GM08714 (cell line): ENCODE results near the gene C2CD3.

Source experiments
- H3K4me3 ChIP-seq: fragments of 200-500 bp; sonication (Bioruptor generic); 2 replicates; pipeline ENCODE4 v1.5.1; 2014; ENCODE audit warnings: mild to moderate bottlenecking, low read length, inconsistent platforms
- ZNF274 ChIP-seq: IDR thresholded peaks from 2 replicates; pipeline ENCODE4 v1.6.1; 2012; ENCODE audit warnings: mild to moderate bottlenecking, low read depth, low read length

The C2CD3 gene

DNA sequence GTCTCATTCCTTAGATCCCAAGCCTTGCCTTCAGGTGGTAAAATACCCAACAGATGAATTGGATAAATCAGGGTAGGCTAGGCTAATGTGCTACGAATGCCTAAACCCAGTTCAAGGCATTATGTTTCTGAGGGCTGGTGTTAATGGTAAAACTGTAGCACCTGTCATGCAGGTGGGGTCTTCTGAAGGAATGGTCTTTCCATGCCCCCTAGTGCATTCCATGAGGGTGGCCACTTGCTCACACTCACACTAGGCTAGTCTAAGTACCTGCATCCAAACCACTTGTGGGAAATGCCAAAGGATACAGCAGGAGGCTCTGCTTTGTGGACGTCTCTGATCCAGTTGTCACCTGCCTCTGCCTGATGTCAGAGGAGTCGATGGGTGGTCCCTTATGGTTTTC is 137.8 kb downstream of the C2CD3 start:
- H3K4me3 ChIP-seq: no peak overlapping the region
- no peak for TF ChIP-seq ZNF274

DNA sequence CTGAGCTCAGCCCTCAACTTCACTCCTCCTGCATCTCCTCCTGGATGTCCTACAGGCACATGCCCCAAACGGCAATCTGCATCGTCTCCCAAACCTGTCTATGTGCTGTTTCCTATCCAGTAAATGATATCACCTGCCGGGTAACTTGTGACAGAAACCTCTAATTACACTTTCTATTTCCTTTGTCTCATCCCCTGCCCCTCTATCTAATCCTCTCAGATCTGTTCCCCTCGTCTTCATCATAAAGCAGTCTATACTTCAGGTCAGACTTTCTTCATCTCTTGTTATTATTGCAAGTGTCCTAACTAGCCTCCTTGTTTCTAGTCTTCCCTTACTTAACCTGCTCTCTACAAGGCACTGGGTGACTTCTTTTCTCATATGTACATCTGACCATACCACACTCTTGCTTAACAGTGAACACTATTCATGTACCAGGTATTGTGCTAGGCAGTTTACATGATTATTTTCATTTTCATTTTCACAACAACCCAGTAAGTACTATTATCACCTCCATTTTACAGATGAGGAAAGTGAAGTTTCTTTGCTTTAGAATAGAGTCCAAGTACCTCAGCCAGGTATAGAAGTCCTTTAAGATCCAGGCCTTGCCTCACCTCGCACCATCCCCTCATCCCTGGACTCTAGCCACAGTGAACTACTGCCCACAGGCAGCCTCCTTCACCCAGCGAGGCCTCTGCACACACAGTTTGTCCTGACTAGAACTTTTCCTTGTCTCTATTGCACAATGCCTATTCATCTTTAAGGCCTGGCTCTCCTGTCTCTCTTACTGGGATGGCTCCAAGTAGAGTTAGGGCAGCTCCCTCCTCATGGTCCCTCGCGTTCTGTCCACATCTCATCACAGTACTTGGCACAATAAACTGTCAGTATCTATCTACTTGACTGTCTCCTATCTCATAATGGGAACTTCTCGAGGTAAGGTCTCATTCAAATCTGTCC is 139.8 kb downstream of the C2CD3 start:
- no peak overlapping the region for H3K4me3 ChIP-seq
- TF ChIP-seq ZNF274: no peak

DNA sequence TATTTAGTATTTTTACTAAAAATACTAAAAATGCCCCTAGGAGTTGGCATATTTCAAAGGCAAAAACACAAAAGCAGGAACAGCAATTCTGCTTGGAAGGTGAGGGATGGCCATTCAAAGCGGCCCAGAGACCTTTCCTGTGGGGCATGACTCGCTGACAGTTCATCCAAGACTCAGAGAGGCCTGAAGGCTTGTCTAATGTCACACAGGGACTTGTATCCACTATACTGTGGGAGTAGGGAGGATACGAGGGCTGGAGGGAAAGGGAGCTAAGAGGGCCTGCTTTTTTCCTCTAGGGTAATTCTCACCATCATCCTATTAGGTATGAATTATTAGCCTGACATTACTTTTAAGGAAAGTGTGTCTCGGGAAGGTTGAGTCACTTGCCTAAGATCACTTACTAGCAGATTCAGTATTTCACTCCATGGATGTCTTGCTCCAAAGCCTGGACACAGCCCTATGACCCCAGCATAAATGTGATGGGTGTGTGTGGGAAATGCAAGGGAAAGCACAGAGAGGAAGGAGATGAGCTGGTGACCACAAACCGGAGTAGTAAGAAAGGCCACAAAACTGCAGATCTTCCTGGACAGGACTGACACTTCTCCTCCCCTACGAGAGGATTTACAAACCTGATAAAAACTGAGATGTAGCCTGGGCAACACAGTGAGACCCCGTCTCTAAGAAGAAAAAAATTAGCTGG is 145.2 kb downstream of the C2CD3 start:
- H3K4me3 ChIP-seq: no peak overlapping the region
- TF ChIP-seq ZNF274: no peak

DNA sequence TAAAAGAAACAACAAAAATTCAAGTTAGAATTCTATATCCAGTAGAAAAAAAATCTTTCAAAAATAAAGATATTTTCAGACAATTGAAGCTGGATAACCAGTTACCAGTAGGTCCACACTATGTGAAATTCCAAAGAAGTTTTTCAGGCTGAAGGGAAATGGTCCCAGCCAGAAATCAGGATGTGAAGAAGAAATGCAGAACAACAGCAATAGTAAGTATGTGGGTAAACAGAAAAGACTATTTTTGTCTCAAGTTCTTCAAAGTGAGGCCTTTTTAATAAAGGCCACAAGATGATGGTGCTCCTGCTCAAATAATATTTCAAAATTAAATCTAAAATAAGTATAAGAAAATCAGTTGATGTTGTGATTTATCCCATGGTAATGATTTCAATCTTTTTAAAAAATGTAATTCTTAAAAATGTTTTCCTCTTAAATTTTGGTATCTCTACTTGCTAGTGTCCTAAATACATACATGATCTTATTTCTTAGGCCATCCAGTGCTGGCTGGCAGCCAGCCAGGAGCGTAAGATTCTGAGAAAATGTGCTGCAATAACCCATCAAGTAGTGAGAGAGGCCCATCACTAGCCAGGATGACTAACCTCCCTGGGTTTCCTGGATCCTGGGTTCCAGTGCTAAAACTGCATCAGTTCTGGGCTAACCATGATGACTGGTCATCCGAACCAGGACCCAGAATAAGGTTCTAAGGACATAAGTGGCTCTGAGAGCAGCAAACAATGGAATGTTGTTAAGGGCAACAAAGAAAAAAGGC is 146.4 kb downstream of the C2CD3 start:
- no peak overlapping the region for H3K4me3 ChIP-seq
- TF ChIP-seq ZNF274: no peak

DNA sequence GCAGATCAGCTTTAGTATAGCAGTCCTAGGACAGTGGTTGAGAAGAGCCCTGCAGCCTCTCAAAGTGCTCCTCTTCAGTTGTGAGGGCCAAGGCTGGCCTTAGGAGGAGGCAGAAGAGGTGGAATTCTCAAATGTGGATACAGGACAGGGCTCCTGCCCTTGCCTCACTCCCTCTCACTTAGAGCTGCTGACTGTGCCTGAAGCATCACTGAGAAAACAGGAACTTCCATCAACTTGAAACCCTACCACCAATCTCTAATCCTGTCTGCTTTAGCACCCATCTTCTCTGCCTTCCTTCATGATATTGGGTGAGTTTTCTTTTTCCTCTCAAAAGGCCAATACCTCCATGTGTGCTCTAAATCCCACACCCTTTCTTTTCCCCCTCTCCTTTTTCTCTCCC is 147.5 kb downstream of the C2CD3 start:
- H3K4me3 ChIP-seq: no peak overlapping the region
- TF ChIP-seq ZNF274: no peak

DNA sequence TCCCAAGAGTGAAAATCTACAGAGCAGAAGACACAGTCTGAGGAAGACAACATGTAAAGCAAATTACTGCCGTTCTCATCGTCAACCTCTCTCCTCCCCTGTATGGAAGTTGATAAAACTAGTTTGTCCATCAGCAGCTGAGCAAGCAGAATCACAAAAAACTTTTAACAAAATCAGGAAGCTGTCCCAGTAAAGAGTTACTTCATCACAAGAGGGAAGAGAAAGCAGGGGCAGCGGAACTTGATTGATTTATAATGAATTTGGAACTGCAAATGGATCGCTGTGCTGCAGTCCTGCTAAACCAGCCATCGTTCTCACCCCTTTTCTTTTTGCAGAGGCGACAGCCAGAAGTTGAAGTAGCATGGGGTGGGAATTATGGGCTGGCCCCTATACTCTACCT is 148.3 kb downstream of the C2CD3 start:
- no peak for TF ChIP-seq ZNF274
- H3K4me3 ChIP-seq: no peak overlapping the region

DNA sequence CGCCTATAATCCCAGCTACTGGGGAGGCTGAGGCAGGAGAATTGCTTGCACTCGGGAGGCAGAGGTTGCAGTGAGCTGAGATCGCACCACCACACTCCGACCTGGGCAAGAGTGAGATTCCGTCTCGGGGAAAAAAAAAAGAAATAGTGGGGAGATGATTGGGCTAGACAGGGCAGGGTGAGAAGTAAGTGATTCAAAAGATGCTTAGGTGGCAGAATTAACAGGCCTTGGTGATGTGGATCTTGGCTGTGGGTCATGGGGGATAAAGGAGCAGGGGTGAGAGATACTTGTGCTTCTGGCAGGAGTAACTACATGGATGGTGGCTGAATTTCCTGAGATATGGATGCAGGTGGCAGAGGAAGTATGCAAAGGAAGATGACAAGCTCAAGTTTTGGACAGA is 148.8 kb downstream of the C2CD3 start:
- TF ChIP-seq ZNF274: no peak
- H3K4me3 ChIP-seq: no peak overlapping the region

DNA sequence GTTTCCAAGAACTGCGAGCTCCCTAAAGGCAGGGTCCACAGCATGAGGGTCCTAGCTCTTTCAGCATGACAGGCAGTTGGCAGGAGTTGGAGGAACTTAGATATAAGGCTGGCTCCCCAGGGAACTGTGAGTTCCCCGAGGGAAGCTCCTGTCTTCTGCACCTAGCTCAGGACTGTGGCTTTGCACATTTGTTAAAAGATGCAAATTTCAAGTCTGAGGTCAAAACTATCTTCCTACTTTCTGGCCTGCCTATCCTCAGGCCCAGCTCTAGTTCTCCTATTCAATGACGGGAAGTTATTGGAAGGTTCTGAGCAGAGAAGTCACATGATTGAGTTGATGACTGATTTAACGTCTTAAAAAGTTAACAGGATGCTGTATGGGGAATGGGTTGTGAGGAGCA is 150.3 kb downstream of the C2CD3 start:
- H3K4me3 ChIP-seq: no peak overlapping the region
- TF ChIP-seq ZNF274: no peak

DNA sequence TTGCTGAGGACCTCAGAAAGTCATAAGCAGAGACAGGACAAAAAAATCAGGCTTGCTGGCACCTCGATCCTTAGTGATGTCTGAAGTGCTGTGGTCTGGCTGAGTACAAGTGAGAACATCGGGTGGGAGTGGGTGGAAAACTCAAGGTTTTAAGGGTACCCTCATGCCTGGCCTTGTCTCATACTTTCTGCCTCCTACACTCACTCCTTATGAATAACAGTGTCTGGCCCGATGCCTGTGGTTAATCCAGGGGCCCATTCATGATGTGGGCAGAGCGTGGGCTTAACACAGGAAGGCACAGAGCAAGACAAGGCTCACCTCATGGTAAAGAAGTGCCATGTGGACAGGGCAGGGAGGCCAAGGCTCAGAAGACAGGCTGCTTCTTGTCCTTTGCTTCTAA is 150.9 kb downstream of the C2CD3 start:
- TF ChIP-seq ZNF274: no peak
- H3K4me3 ChIP-seq: no peak overlapping the region

DNA sequence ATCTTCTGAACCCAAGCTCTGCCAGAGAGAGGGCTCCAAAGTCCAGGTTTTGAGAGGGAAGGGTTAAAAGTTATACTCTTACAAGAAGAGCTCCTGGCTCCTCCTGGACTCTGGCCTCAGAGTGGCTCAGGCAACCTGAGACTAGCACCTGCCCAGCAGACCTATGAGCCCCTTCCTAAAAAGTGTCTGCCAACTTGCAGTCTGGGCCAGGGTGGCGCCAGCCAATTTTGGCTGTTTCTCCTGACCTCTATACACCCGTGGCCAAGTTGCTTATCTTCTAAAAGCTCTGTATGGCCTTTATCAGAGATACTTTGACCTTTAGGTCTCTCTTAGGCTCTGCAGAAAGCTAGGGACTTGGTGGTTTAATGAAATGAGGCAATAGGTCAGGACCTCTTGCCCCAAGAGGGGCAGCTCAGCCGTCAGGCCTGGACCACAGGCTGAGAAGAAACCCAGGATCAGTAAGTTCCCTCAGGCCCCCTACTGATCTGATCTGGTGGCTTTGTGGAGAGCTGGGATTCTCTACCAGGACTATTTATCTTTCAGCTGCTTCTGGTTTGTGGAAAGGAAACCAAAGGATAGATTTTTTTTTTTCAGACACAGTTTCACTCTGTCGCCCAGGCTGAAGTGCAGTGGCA is 151.6 kb downstream of the C2CD3 start:
- no peak for TF ChIP-seq ZNF274
- H3K4me3 ChIP-seq: no peak overlapping the region

DNA sequence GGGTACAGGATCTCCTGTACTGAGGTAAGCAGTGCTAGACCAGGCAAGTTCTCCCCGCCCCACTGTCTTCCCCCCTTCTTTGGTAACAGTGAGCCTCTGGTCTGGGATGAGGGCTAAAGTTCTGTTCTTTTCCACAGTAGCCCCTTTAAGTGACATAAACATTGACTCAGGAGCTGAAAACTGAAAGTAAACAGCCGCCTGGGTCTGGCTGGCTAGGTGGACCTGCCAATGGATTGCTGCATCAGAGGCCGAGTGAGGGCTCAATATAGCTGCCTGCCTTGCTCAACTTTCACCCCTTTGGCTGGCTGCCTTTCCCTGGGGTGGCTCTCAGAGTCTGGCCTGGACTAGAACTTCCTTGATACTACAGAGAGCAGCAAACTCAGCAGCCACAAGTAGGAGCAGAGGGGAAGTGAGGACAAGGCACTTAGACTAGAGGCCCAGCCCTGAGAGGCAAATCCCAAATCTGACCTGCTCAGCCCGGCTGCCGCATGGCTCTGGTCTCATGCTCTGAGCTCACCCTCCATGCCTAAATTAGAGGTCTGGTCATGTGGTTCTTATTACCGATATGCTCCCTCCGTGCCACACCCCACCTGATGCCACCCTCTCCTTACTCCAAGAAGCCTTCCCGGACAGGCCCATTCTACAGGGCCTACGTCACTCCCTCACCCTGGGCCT is 152.3 kb downstream of the C2CD3 start:
- no peak for TF ChIP-seq ZNF274
- H3K4me3 ChIP-seq: no peak overlapping the region

DNA sequence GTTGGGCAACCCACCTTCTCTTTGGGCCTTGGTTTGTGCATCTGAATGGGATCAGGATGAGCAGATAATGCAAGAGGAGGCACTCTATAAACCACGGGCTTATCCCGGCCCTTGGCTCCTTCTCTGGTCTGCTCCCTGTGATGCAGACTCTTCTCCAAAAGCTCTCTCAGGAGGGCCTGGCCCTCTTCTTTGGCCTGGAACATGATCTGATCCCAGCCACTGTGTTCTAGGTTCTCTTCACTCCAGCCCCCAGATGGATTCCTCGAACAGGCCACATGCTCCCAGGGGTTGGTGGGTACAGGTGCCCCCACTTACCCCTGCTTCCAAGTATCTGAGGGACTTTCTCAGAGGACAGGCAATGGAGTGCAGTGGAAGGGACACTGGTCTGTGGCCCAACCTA is 153.2 kb downstream of the C2CD3 start:
- H3K4me3 ChIP-seq: no peak overlapping the region
- no peak for TF ChIP-seq ZNF274

DNA sequence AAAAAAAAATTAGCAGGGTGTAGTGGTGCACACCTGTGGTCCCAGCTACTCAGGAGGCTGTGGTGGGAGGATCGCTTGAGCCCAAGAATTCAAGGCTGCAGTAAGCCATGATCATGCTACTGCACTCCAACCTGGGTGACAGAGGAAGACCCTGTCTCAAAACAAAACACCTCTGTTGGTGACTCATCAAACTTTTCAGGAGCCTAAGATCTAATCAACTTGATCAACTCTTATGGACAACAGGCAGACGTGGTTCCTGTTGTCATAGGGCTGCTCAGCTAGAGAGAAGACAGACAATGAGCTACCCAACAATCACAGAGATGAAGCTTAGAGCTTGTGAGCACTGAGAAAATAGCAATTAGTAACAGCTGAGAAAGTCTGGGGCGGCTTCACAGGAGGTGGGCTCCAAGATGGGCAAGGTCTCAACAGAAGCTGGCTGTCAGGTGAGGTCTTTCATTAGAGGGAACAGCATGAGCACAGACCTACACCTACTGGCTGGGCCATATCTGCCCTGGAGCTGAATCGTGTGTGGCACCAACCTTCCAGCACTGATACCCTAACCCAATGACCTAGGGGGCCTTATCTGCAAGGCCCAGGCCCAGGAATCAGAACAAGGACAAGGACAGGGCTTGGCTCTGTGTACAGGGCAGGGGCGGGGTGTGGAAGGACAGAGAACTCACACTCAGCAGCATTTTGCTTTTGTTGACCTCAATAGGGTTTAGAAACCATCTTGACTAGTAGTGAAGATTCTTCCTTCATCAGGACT is 154.7 kb downstream of the C2CD3 start:
- no peak overlapping the region for H3K4me3 ChIP-seq
- no peak for TF ChIP-seq ZNF274
